Adipocyte (in vitro differentiated cells): Measurements from ENCODE around the gene ADTRP.

Source experiments
- DNase-seq: peaks from one replicate; pipeline ENCODE4 v3.0.0-alpha.2; 2015; ENCODE audit warnings: low read depth
- H3K27me3 ChIP-seq: replicated peaks from 2 replicates; pipeline ENCODE4 v1.7.0; 2013; ENCODE audit warnings: mild to moderate bottlenecking, low read length, moderate library complexity; ENCODE audit not compliant: control insufficient read depth, insufficient read depth
- H3K36me3 ChIP-seq: 2 replicates; pipeline ENCODE4 v1.7.0; 2013; ENCODE audit warnings: low read length, mild to moderate bottlenecking, moderate library complexity; ENCODE audit not compliant: control insufficient read depth, insufficient read depth, severe bottlenecking
- H3K4me1 ChIP-seq: 2 replicates; pipeline ENCODE4 v1.7.0; 2013; ENCODE audit warnings: mild to moderate bottlenecking, low read length, moderate library complexity; ENCODE audit not compliant: control insufficient read depth, insufficient read depth
- H3K4me3 ChIP-seq: 2 replicates; pipeline ENCODE4 v1.7.0; 2013; ENCODE audit warnings: mild to moderate bottlenecking, low read length, moderate library complexity
- H3K9ac ChIP-seq: 2 replicates; pipeline ENCODE4 v1.7.0; 2013; ENCODE audit warnings: mild to moderate bottlenecking, low read length, moderate library complexity
- H3K9me3 ChIP-seq: 2 replicates; pipeline ENCODE4 v1.7.0; 2013; ENCODE audit warnings: mild to moderate bottlenecking, low read length, moderate library complexity; ENCODE audit not compliant: control insufficient read depth

The ADTRP gene

GRCh38 chr6:11665604-11666326 is 112.8 kb downstream of the ADTRP start:
- DNase-seq: no peak
- Histone ChIP-seq H3K4me1 (no peaks in the 10 kb centered on the region), H3K36me3 (no peaks in the 10 kb centered on the region), H3K27me3 (no peaks in the 10 kb centered on the region), H3K4me3 (no peak overlapping the region), H3K9me3 (peaks cover 5% of the 10 kb centered on the region), H3K9ac (no peak overlapping the region)
